ENCODE results near the gene SH3BGRL3.

DNA sequence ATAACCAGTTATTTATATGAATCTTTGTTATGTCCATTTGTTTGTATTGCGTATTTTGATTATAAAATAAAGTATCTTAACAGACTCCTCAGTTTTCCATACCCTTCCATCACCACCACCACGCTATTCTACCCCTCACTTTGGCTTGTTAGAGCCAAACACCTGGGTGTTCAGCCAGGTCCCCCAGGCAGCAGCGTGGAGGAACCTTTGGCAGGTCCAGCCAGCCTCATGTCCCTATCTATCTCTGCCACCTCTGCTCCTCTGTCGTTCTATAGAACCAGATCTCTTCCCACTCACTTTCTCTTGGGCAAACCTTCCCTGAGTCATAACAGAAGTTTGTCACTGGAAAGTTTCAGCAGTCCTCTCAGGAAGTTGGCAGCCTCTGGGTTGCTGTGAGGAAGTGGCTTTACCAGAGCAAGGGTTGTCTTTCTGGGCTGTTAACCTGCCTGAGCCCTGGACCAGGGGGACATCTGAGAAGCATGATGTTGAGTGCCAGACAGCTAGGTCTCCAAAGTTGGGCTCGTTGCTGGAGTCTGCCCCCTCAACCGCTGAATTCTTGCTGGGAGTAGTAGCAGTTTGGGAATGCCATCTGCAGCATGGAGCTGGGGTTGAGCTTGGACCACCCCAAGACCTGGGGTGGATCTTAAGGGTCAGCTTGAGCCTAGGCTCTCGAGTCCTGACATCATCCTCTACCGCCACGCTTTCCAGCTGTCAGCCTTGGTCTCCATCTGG, 996 bp upstream of the SH3BGRL3 start:
- TF ChIP-seq, protein P1, sequence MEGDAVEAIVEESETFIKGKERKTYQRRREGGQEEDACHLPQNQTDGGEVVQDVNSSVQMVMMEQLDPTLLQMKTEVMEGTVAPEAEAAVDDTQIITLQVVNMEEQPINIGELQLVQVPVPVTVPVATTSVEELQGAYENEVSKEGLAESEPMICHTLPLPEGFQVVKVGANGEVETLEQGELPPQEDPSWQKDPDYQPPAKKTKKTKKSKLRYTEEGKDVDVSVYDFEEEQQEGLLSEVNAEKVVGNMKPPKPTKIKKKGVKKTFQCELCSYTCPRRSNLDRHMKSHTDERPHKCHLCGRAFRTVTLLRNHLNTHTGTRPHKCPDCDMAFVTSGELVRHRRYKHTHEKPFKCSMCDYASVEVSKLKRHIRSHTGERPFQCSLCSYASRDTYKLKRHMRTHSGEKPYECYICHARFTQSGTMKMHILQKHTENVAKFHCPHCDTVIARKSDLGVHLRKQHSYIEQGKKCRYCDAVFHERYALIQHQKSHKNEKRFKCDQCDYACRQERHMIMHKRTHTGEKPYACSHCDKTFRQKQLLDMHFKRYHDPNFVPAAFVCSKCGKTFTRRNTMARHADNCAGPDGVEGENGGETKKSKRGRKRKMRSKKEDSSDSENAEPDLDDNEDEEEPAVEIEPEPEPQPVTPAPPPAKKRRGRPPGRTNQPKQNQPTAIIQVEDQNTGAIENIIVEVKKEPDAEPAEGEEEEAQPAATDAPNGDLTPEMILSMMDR (conservative IDR thresholded peaks at IDR 0.05; ENCODE audit: low read length): no peak
- TF ChIP-seq EZH2phosphoT487 (IDR thresholded peaks at IDR 0.05; ENCODE audit: borderline replicate concordance): no peak
